ENCODE measurements around the gene CCDC197. TPM values are rescaled to one million over a fixed set of nuclear protein-coding genes. Genes with fewer than 3 reads are reported as not detected.

CCDC197 gene
- total and polyA plus RNA-seq, 9 of the 15 experiments (the other 6 are each of a cell fraction or from before 2014, with no cell fraction given): not detected

DNA sequence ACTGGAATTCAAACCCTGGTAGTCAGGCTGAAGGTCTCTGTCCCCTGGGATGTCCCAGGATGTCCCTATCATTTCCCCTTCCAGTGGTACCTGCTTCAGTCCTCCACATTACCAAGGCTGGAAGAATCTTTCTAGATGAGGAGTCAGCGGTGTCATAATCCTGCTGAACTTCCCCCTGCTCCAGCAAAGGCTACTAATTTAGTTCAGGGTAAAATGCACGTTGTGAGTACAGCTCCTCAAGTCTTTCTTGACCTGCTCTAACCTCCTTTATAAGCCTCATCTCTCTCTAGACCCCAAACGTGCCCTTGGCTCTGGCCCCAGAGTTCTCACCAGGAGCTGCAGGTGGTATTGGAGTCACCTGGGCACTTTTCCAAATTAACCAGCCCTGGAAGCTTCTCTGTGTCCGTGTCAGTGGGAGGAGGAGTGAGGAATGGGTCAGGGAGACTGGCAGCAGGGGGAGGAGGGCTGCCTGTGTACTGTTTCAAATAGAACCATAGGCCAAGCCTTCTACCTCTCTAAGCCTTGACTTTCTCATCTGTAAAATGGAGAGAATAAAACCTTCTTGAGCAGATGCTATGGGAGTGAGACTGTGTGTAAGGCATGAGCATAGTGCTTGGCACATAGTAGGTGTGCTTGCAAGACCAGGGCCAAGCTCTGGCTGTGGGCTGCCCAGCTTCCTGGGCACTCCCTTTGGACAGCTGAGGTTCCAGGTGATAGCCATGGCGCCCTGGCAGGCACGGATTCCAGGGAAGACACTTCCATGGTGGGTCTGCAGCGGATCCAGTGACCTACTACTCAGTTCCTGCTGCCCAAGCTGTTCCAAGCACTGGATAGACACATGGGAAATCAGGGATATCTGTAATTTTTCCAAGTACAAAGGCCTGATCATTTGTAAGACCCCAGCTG lies 45.2 kb upstream of the CCDC197 start:
- peaks cover 0 to 4% of the 10 kb centered on the region in 2 experiments; a peak in 1 of 5 replicates for H3K4me1 ChIP-seq (replicated peaks in 1 of 2; ENCODE audit: control insufficient read depth in 2 of 2, insufficient read depth in 2 of 2, low read length in 2 of 2)
- H3K4me3 ChIP-seq: no peak overlapping the region
- no peak for DNase-seq (ENCODE audit: extremely low read depth in 1 of 4, low spot score in 3 of 4)
- in situ Hi-C loops (cut with MboI) (no loop called here), intact Hi-C loops (cut with micrococcal nuclease) (no loop called here)
- BruUV-seq (replicated peaks): no TSS peak
- H3K9me1 ChIP-seq (ENCODE audit: control insufficient read depth, insufficient read depth, low read length): no peaks in the 10 kb centered on the region
- no peak for ATAC-seq
- WGBS (ENCODE audit: insufficient coverage, low coverage, missing lambda C conversion rate): 0% methylated on average over 7 of the region's 7 CpGs
- H3K27me3 ChIP-seq (ENCODE audit: control insufficient read depth in 2 of 2, insufficient read depth in 2 of 2, low read length in 2 of 2): peaks cover 2 to 20% of the 10 kb centered on the region in 2 experiments; a peak in 3 of 5 replicates
- H3K9me3 ChIP-seq (replicated peaks; ENCODE audit: control insufficient read depth, insufficient read depth, low read depth, low read length): no peaks in the 10 kb centered on the region
- no peak overlapping the region for H3K9ac ChIP-seq (ENCODE audit: insufficient read depth in 1 of 2, low read depth in 2 of 2, low read length in 2 of 2)
- no peaks in the 10 kb centered on the region; the same call in 1 of the 2 replicates for H4K20me1 ChIP-seq (replicated peaks; ENCODE audit: control insufficient read depth, insufficient read depth, low read length)
- CTCF ChIA-PET (ENCODE audit: low intra/inter-chr PET ratio): interaction anchor here (1.2 kb wide), 1 partner anchor 50 kb away, joined by 3 read pairs; no protein-coding TSS in a partner anchor
- no peaks in the 10 kb centered on the region for H3K36me3 ChIP-seq (ENCODE audit: control insufficient read depth, insufficient read depth, low read length)
- H3K27ac ChIP-seq (ENCODE audit: extremely low read depth, low read depth, low read length): no peak overlapping the region
- FAIRE-seq: no peak
- no peak overlapping the region for H2AFZ ChIP-seq (ENCODE audit: low read depth, low read length)
- H3K4me2 ChIP-seq (ENCODE audit: insufficient read depth, low read length): no peak overlapping the region
- POLR2A ChIA-PET: no interaction called here
- no peaks in the 10 kb centered on the region for H3K79me2 ChIP-seq (ENCODE audit: control insufficient read depth, insufficient read depth, low read length)
- TF ChIP-seq, protein P1, sequence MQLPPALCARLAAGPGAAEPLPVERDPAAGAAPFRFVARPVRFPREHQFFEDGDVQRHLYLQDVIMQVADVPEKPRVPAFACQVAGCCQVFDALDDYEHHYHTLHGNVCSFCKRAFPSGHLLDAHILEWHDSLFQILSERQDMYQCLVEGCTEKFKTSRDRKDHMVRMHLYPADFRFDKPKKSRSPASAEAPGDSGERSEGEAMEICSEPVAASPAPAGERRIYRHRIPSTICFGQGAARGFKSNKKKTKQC (CRISPR knock-in tag; IDR thresholded peaks at IDR 0.05): no peak
- TF ChIP-seq SLC30A9 (CRISPR knock-in tag; IDR thresholded peaks at IDR 0.05) (no peak), PTTG1 (tag; IDR thresholded peaks at IDR 0.05; ENCODE audit: low read depth) (no peak), HDAC2 (IDR thresholded peaks at IDR 0.05) (no peak), ELF2 (CRISPR knock-in tag; IDR thresholded peaks at IDR 0.05) (no peak), IRF2 (CRISPR knock-in tag; IDR thresholded peaks at IDR 0.05) (no peak), ZNF444 (CRISPR knock-in tag; IDR thresholded peaks at IDR 0.05) (no peak), RFX1 (IDR thresholded peaks at IDR 0.05) (no peak), TSC22D4 (tag; IDR thresholded peaks at IDR 0.05) (no peak), MLX (CRISPR knock-in tag; conservative IDR thresholded peaks at IDR 0.05) (no peak), POLR3A (IDR thresholded peaks at IDR 0.05; ENCODE audit: borderline replicate concordance, extremely low read depth, insufficient read depth, insufficient read length) (no peak), NKRF (IDR thresholded peaks at IDR 0.05; ENCODE audit: borderline replicate concordance) (no peak), ZKSCAN8 (CRISPR knock-in tag; IDR thresholded peaks at IDR 0.05) (no peak), ZNF445 (CRISPR knock-in tag; IDR thresholded peaks at IDR 0.05; ENCODE audit: low read depth) (no peak)
- TF ChIP-seq, protein P2, sequence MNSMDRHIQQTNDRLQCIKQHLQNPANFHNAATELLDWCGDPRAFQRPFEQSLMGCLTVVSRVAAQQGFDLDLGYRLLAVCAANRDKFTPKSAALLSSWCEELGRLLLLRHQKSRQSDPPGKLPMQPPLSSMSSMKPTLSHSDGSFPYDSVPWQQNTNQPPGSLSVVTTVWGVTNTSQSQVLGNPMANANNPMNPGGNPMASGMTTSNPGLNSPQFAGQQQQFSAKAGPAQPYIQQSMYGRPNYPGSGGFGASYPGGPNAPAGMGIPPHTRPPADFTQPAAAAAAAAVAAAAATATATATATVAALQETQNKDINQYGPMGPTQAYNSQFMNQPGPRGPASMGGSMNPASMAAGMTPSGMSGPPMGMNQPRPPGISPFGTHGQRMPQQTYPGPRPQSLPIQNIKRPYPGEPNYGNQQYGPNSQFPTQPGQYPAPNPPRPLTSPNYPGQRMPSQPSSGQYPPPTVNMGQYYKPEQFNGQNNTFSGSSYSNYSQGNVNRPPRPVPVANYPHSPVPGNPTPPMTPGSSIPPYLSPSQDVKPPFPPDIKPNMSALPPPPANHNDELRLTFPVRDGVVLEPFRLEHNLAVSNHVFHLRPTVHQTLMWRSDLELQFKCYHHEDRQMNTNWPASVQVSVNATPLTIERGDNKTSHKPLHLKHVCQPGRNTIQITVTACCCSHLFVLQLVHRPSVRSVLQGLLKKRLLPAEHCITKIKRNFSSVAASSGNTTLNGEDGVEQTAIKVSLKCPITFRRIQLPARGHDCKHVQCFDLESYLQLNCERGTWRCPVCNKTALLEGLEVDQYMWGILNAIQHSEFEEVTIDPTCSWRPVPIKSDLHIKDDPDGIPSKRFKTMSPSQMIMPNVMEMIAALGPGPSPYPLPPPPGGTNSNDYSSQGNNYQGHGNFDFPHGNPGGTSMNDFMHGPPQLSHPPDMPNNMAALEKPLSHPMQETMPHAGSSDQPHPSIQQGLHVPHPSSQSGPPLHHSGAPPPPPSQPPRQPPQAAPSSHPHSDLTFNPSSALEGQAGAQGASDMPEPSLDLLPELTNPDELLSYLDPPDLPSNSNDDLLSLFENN (IDR thresholded peaks at IDR 0.05; ENCODE audit: low read depth in 2 of 2, low read length in 2 of 2): no peak
